Stimulated activated CD4-positive, alpha-beta T cell treated with anti-CD3 and anti-CD28 coated beads, Interleukin-15, amount 100 ng/mL, for 48 hours (primary cell): Measurements from ENCODE around the gene SH2D4B.

Source experiments
- DNase-seq, 2 donors: peaks; one replicate each; pipeline ENCODE4 v3.0.0-alpha.2; 2020; ENCODE audit warnings: low read depth in 2 of 2

The SH2D4B gene

GRCh38 chr10:80589726-80590373 lies 52.1 kb downstream of the SH2D4B start:
- no peak for DNase-seq

GRCh38 chr10:80590585-80591125 lies 53.0 kb downstream of the SH2D4B start:
- DNase-seq, result no peak

GRCh38 chr10:80596391-80597257 lies 58.9 kb downstream of the SH2D4B start:
- peak in 1 of 2 donors; percentile 22 for DNase-seq

- DNase-seq, result no peak
Measured at GRCh38 chr10:80598084-80598798, 60.5 kb downstream of the SH2D4B start.

- DNase-seq, result no peak
Measured at GRCh38 chr10:80598951-80599350, 61.2 kb downstream of the SH2D4B start.

GRCh38 chr10:80599424-80599847 lies 61.7 kb downstream of the SH2D4B start:
- peak; percentile 6 to 32 for DNase-seq

GRCh38 chr10:80600256-80600655 lies 62.6 kb downstream of the SH2D4B start:
- no peak for DNase-seq

GRCh38 chr10:80602881-80603280 lies 65.2 kb downstream of the SH2D4B start:
- no peak for DNase-seq

- no peak for DNase-seq
Measured at GRCh38 chr10:80603516-80603915, 65.8 kb downstream of the SH2D4B start.

GRCh38 chr10:80608706-80609105 lies 71.0 kb downstream of the SH2D4B start:
- no peak for DNase-seq

GRCh38 chr10:80609331-80609730 lies 71.6 kb downstream of the SH2D4B start:
- DNase-seq, result no peak

GRCh38 chr10:80611481-80612185 lies 73.9 kb downstream of the SH2D4B start:
- no peak for DNase-seq

- no peak for DNase-seq
Measured at GRCh38 chr10:80612261-80612660, 74.6 kb downstream of the SH2D4B start.

- DNase-seq, result no peak
Measured at GRCh38 chr10:80613466-80614170, 75.9 kb downstream of the SH2D4B start.

GRCh38 chr10:80614576-80615416 lies 77.1 kb downstream of the SH2D4B start:
- no peak for DNase-seq

GRCh38 chr10:80617807-80618206 lies 80.1 kb downstream of the SH2D4B start:
- no peak for DNase-seq

- DNase-seq, result no peak
Measured at GRCh38 chr10:80619036-80619435, 81.3 kb downstream of the SH2D4B start.

GRCh38 chr10:80622153-80622552 lies 84.5 kb downstream of the SH2D4B start:
- no peak for DNase-seq

GRCh38 chr10:80630324-80630723 lies 92.6 kb downstream of the SH2D4B start:
- DNase-seq, result no peak

- DNase-seq, result no peak
Measured at GRCh38 chr10:80632742-80633141, 95.0 kb downstream of the SH2D4B start.
